Measurements from ENCODE around the gene NXNL2.
A peak's percentile ranks its signal among the peaks of the same experiment; 100 is the strongest.

The NXNL2 gene

GRCh38 chr9:88578121-88579049 is 43.4 kb downstream of the NXNL2 start:
- peak; percentile 47 for DNase-seq (ENCODE audit: low read depth)

- DNase-seq (ENCODE audit: low read depth): no peak
These were observed 44.2 kb downstream of the NXNL2 start for GRCh38 chr9:88579050-88579715.

- no peak for DNase-seq (ENCODE audit: low read depth)
These were observed 46.0 kb downstream of the NXNL2 start for GRCh38 chr9:88580961-88581360.

- DNase-seq (ENCODE audit: low read depth): no peak
These were observed 49.1 kb downstream of the NXNL2 start for GRCh38 chr9:88583901-88584596.

- no peak for DNase-seq (ENCODE audit: low read depth)
These were observed 50.4 kb downstream of the NXNL2 start for GRCh38 chr9:88585426-88585825.

GRCh38 chr9:88586452-88586851 is 51.5 kb downstream of the NXNL2 start:
- DNase-seq (ENCODE audit: low read depth): no peak

- no peak for DNase-seq (ENCODE audit: low read depth)
These were observed 52.2 kb downstream of the NXNL2 start for GRCh38 chr9:88587182-88587581.

GRCh38 chr9:88587885-88588649 is 53.1 kb downstream of the NXNL2 start:
- no peak for DNase-seq (ENCODE audit: low read depth)

- DNase-seq (ENCODE audit: low read depth): no peak
These were observed 54.7 kb downstream of the NXNL2 start for GRCh38 chr9:88589656-88590055.

- DNase-seq (ENCODE audit: low read depth): no peak
These were observed 55.7 kb downstream of the NXNL2 start for GRCh38 chr9:88590558-88591146.

GRCh38 chr9:88593537-88594185 is 58.7 kb downstream of the NXNL2 start:
- no peak for DNase-seq (ENCODE audit: low read depth)

Data from HS-27A (cell line).